HepG2 (cell line): ENCODE results near the gene RASIP1. TPM values are rescaled to one million over a fixed set of nuclear protein-coding genes. Genes with fewer than 3 reads are reported as not detected.
A peak's percentile ranks its signal among the peaks of the same experiment; 100 is the strongest.

Experiments
- BRF2 ChIP-seq: sonication (generic); formaldehyde crosslinking; IDR thresholded peaks from 2 replicates; pipeline ENCODE4 v1.8.1; 2022; ENCODE audit warnings: mild to moderate bottlenecking, missing genetic modification reagents
- CHD2 ChIP-seq: IDR thresholded peaks from 2 replicates; pipeline ENCODE4 v1.6.1; 2011; ENCODE audit warnings: low read depth, low read length, improper control_type of control experiment
- FLYWCH1 ChIP-seq: sonication (generic); formaldehyde crosslinking; IDR thresholded peaks from 2 replicates; pipeline ENCODE4 v1.8.1; 2023; ENCODE audit warnings: mild to moderate bottlenecking, missing genetic modification reagents
- FOSL2 ChIP-seq: sonication (generic); formaldehyde crosslinking; IDR thresholded peaks from 2 replicates; pipeline ENCODE4 v1.4.0; 2020; ENCODE audit warnings: missing genetic modification reagents
- HNRNPL ChIP-seq: fragments of 200-400 bp; formaldehyde crosslinking; IDR thresholded peaks from 2 replicates; pipeline ENCODE4 v1.6.1; 2017; ENCODE audit warnings: mild to moderate bottlenecking, low read depth, low read length
- HOXA7 ChIP-seq: sonication (generic); formaldehyde crosslinking; IDR thresholded peaks from 2 replicates; pipeline ENCODE4 v1.8.1; 2022; ENCODE audit warnings: mild to moderate bottlenecking, missing genetic modification reagents, moderate library complexity
- KDM1A ChIP-seq: IDR thresholded peaks from 2 replicates; pipeline ENCODE4 v1.6.1; 2016; ENCODE audit warnings: missing compliant biosample characterization
- MAX ChIP-seq: IDR thresholded peaks from 2 replicates; pipeline ENCODE4 v1.6.1; 2012; ENCODE audit warnings: inconsistent platforms
- MED1 ChIP-seq: sonication (generic); formaldehyde crosslinking; IDR thresholded peaks from 2 replicates; pipeline ENCODE4 v1.4.0; 2020; ENCODE audit warnings: missing genetic modification reagents
- MTA1 ChIP-seq: sonication (generic); formaldehyde crosslinking; IDR thresholded peaks from 2 replicates; pipeline ENCODE4 v1.4.0; 2020; ENCODE audit warnings: missing genetic modification reagents, mild to moderate bottlenecking, borderline replicate concordance
- MTF1 ChIP-seq: sonication (generic); formaldehyde crosslinking; IDR thresholded peaks from 2 replicates; pipeline ENCODE4 v1.5.0; 2020; ENCODE audit warnings: missing genetic modification reagents
- NR2F6 ChIP-seq, 2 experiments: IDR thresholded peaks; 2 replicates each; pipeline ENCODE4 v1.6.1; 2016; ENCODE audit warnings: antibody characterized with exemption in 1 of 2, mild to moderate bottlenecking in 1 of 2
- RARA ChIP-seq: IDR thresholded peaks from 2 replicates; pipeline ENCODE4 v1.6.1; 2016; ENCODE audit warnings: missing genetic modification reagents, missing compliant biosample characterization
- SOX6 ChIP-seq, 2 experiments: fragments of 450-650 bp in 1 of 2; sonication (generic) in 1 of 2; formaldehyde crosslinking in 1 of 2; IDR thresholded peaks; 2 replicates each; pipeline versions ENCODE4 v1.4.0 to v1.6.1; 2017 to 2020; ENCODE audit warnings: antibody characterized with exemption in 1 of 2, mild to moderate bottlenecking in 1 of 2, missing genetic modification reagents in 1 of 2
- SP5 ChIP-seq: IDR thresholded peaks from 2 replicates; pipeline ENCODE4 v1.6.1; 2016; ENCODE audit warnings: low read depth, borderline replicate concordance
- STAT5B ChIP-seq: sonication (generic); formaldehyde crosslinking; IDR thresholded peaks from 2 replicates; pipeline ENCODE4 v1.4.0; 2020; ENCODE audit warnings: missing genetic modification reagents
- TBP ChIP-seq: sonication (generic); formaldehyde crosslinking; IDR thresholded peaks from 2 replicates; pipeline ENCODE4 v1.5.0; 2020; ENCODE audit warnings: missing genetic modification reagents
- TCF7L2 ChIP-seq: IDR thresholded peaks from 2 replicates; pipeline ENCODE4 v1.6.1; 2011; ENCODE audit warnings: mild to moderate bottlenecking, low read depth, low read length, moderate library complexity
- TFDP2 ChIP-seq: sonication (generic); formaldehyde crosslinking; IDR thresholded peaks from 2 replicates; pipeline ENCODE4 v1.4.0; 2020; ENCODE audit warnings: missing genetic modification reagents
- ZBTB33 ChIP-seq: sonication (generic); formaldehyde crosslinking; IDR thresholded peaks from 2 replicates; pipeline ENCODE4 v1.4.0; 2020; ENCODE audit warnings: missing genetic modification reagents
- ZFAT ChIP-seq: sonication (generic); formaldehyde crosslinking; conservative IDR thresholded peaks from 2 replicates; pipeline ENCODE4 v1.8.1; 2023; ENCODE audit warnings: missing genetic modification reagents, inconsistent platforms
- ZFX ChIP-seq: sonication (generic); formaldehyde crosslinking; IDR thresholded peaks from 2 replicates; pipeline ENCODE4 v1.4.0; 2020; ENCODE audit warnings: mild to moderate bottlenecking, low read depth, missing genetic modification reagents, moderate library complexity
- ZNF121 ChIP-seq: sonication (generic); formaldehyde crosslinking; IDR thresholded peaks from 2 replicates; pipeline ENCODE4 v1.5.0; 2020; ENCODE audit warnings: mild to moderate bottlenecking, missing genetic modification reagents
- ZNF296 ChIP-seq: sonication (generic); formaldehyde crosslinking; conservative IDR thresholded peaks from 2 replicates; pipeline ENCODE4 v1.5.0; 2020; ENCODE audit warnings: mild to moderate bottlenecking, missing genetic modification reagents
- ZNF614 ChIP-seq: IDR thresholded peaks from 2 replicates; pipeline ENCODE4 v1.6.1; 2018; ENCODE audit warnings: missing biosample characterization, missing genetic modification reagents, inconsistent platforms, borderline replicate concordance
- ZNF784 ChIP-seq: sonication (generic); formaldehyde crosslinking; IDR thresholded peaks from 2 replicates; pipeline ENCODE4 v1.5.1; 2020; ENCODE audit warnings: missing genetic modification reagents, mild to moderate bottlenecking, borderline replicate concordance
- polyA plus RNA-seq, 8 experiments: library from polyadenylated mRNA; depleted of rRNA in 3 of 8; stranded (reverse) in 7 of 8; unstranded in 1 of 8; fragments of >200 nt; fragmentation: Illumina TruSeq in 4 of 8; extraction: Trizol in 4 of 8; gene quantifications; 2 replicates each; pipeline versions ENCODE4 v1.2.1 to v1.2.3, GENCODE V29; 2011 to 2016; ENCODE audit warnings: low read depth in 4 of 8, missing spikeins in 1 of 8, mixed read lengths in 1 of 8; ENCODE audit not compliant: insufficient read depth in 1 of 8
- total RNA-seq, 5 experiments: library from RNA; depleted of rRNA; stranded (reverse); fragments of >200 nt; fragmentation: Illumina TruSeq; extraction: Trizol; gene quantifications; 2 replicates each; pipeline ENCODE4 v1.2.3, GENCODE V29; 2016; ENCODE audit warnings: low read depth in 1 of 5

Gene RASIP1
- total and polyA plus RNA-seq, 2 of the 13 experiments (the other 11 are each of a cell fraction or from before 2014, with no cell fraction given), result 0.44 to 0.58 TPM

GRCh38 chr19:48680436-48681126, 59.8 kb downstream of the RASIP1 start (continued):
- TF ChIP-seq ZNF784, result no peak
- TF ChIP-seq TCF7L2, result no peak
- TF ChIP-seq STAT5B (CRISPR knock-in tag), result no peak
- TF ChIP-seq RARA, result 0 out of 2 replicates have a peak, but pooled peaks have one; percentile 13
- TF ChIP-seq MTF1 (CRISPR knock-in tag), result no peak
- TF ChIP-seq SOX6 (IDR thresholded peaks at IDR 0.05), result no peak
- TF ChIP-seq SOX6 (CRISPR knock-in tag; IDR thresholded peaks at IDR 0.05), result peak; percentile 28; the same call in 1 of the 2 replicates
- 0 out of 2 replicates have a peak, but pooled peaks have one; percentile 17 for TF ChIP-seq HNRNPL
- no peak for TF ChIP-seq TBP (CRISPR knock-in tag)
- TF ChIP-seq TFDP2 (CRISPR knock-in tag), result no peak
- TF ChIP-seq FLYWCH1 (CRISPR knock-in tag), result no peak
- TF ChIP-seq ZFAT (CRISPR knock-in tag), result no peak
- TF ChIP-seq BRF2, result no peak
- TF ChIP-seq ZNF614 (CRISPR knock-in tag), result no peak
- TF ChIP-seq ZBTB33 (CRISPR knock-in tag), result peak; percentile 76
- peak; percentile 39; the same call in 1 of the 2 replicates for TF ChIP-seq MAX
- TF ChIP-seq NR2F6 (IDR thresholded peaks at IDR 0.05), result no peak
- peak; percentile 17; the same call in 1 of the 2 replicates for TF ChIP-seq NR2F6 (CRISPR knock-in tag; IDR thresholded peaks at IDR 0.05)
- TF ChIP-seq MTA1 (CRISPR knock-in tag), result peak; percentile 71; the same call in 1 of the 2 replicates
- TF ChIP-seq CHD2, result no peak
- peak; percentile 85 for TF ChIP-seq ZNF121 (CRISPR knock-in tag)
- TF ChIP-seq HOXA7 (CRISPR knock-in tag), result no peak
- TF ChIP-seq MED1 (CRISPR knock-in tag), result 0 out of 2 replicates have a peak, but pooled peaks have one; percentile 15
- TF ChIP-seq FOSL2 (CRISPR knock-in tag), result no peak
- TF ChIP-seq KDM1A (CRISPR knock-in tag), result no peak
- TF ChIP-seq SP5, result 0 out of 2 replicates have a peak, but pooled peaks have one; percentile 35
- peak; percentile 38; the same call in 1 of the 2 replicates for TF ChIP-seq ZNF296 (CRISPR knock-in tag)
- peak; percentile 59; the same call in 1 of the 2 replicates for TF ChIP-seq ZFX
